Heart left ventricle (tissue), 13 donors: ENCODE results near the gene MFSD2A.

Experiments
- POLR2A ChIP-seq, 2 donors: fragments of 450-650 bp; IDR thresholded peaks; one replicate each; pipeline ENCODE4 v1.6.1; 2017; ENCODE audit warnings: antibody characterized with exemption in 2 of 2, mild to moderate bottlenecking in 2 of 2, moderate library complexity in 2 of 2
- TF ChIP-seq, protein P1 (sequence below), 12 donors: fragments of 200-600 bp; sonication (generic) in 4 of 12; IDR thresholded peaks; one replicate each; pipeline versions ENCODE4 v1.5.0 to v1.8.0; 2018 to 2022; ENCODE audit warnings: antibody characterized with exemption in 12 of 12, mild to moderate bottlenecking in 5 of 12
- donor health status: ischemic (EF 13 %, LVEDD 7.1; RV severe dilation, severe dysfunction).
- donor health status: DM: no; HTN: yes; CAD: no.
- donor health status: DM: no; HTN: no; CAD: no.
- donor health status: ischemic (EF 25% LVEDD 6.9; RV normal size, moderate dysfunction).
- donor health status: ischemic (EF 25% LVEDD 5.7; RV mildly dilated, moderate dysfunction).
- donor health status: ischemic (EF 35%, LVEDD 5.7; RV mildly dilated, moderate dysfunction).
- donor health status: nonischemic (EF 11% LVEDD 7.7; RV severe dilation, severe dysfunction).
- donor health status: DM: yes; HTN: yes; CAD: no.
- donor health status: PGD.
- donor health status: ischemic (EF 29% LVEDD 5.4; RV normal size, mild dysfunction).
- donor health status: nonischemic (EF 23%, LVEDD 6.1; RV moderate dilation, normal function).

DNA sequence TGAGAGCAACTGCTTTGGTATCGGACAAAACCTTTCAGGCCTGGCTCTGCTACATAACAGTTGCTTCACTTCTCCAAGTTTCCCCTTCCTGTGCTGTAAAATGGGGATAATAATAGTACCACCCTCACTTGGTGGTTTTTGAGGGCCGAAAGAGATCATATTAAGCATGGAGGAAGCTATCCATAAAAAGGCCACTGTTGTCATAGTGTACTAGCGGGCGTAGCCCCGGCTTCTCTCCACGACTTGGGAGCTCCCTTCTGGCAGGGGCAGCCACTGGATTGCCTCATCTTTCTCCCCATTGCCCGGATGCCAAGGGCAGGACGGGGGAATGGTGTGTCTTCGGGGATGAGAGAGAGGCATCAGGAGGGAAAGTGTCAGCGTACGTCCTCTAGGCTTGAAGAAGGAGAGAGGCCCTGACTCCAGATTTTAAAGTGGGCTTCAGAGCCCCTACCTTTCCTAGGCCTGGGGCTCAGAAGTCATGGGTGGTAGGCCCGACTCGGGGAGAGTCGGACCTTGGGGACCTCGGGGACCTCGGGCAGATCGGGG, 548 bp upstream of the MFSD2A start:
- no peak for TF ChIP-seq POLR2A (IDR thresholded peaks at IDR 0.05)
- TF ChIP-seq, protein P1, sequence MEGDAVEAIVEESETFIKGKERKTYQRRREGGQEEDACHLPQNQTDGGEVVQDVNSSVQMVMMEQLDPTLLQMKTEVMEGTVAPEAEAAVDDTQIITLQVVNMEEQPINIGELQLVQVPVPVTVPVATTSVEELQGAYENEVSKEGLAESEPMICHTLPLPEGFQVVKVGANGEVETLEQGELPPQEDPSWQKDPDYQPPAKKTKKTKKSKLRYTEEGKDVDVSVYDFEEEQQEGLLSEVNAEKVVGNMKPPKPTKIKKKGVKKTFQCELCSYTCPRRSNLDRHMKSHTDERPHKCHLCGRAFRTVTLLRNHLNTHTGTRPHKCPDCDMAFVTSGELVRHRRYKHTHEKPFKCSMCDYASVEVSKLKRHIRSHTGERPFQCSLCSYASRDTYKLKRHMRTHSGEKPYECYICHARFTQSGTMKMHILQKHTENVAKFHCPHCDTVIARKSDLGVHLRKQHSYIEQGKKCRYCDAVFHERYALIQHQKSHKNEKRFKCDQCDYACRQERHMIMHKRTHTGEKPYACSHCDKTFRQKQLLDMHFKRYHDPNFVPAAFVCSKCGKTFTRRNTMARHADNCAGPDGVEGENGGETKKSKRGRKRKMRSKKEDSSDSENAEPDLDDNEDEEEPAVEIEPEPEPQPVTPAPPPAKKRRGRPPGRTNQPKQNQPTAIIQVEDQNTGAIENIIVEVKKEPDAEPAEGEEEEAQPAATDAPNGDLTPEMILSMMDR (IDR thresholded peaks at IDR 0.05) = no peak
